ENCODE data around the gene RAB8B. TPM values are rescaled to one million over a fixed set of nuclear protein-coding genes. Genes with fewer than 3 reads are reported as not detected.

The RAB8B gene
- total and polyA plus RNA-seq, 9 of the 15 experiments (the other 6 are each of a cell fraction or from before 2014, with no cell fraction given) = 7.8 to 32.1 (median 24.2) TPM

- no peak overlapping the region for H3K9ac ChIP-seq (ENCODE audit: insufficient read depth in 1 of 2, low read depth in 2 of 2, low read length in 2 of 2)
- H3K9me1 ChIP-seq (ENCODE audit: control insufficient read depth, insufficient read depth, low read length) = no peaks in the 10 kb centered on the region
- ATAC-seq = no peak
- CTCF ChIA-PET (ENCODE audit: low intra/inter-chr PET ratio) = no interaction called here
- H3K9me3 ChIP-seq (replicated peaks; ENCODE audit: control insufficient read depth, insufficient read depth, low read depth, low read length) = no peaks in the 10 kb centered on the region
- BruUV-seq (replicated peaks) = no TSS peak
- H3K79me2 ChIP-seq (ENCODE audit: control insufficient read depth, insufficient read depth, low read length) = no peaks in the 10 kb centered on the region
- in situ Hi-C loops (cut with MboI) (no loop called here), intact Hi-C loops (cut with micrococcal nuclease) (no loop called here)
- peaks cover 0 to 5% of the 10 kb centered on the region in 2 experiments; a peak in 2 of 5 replicates for H3K4me1 ChIP-seq (replicated peaks in 1 of 2; ENCODE audit: control insufficient read depth in 2 of 2, insufficient read depth in 2 of 2, low read length in 2 of 2)
- H3K27ac ChIP-seq (ENCODE audit: extremely low read depth, low read depth, low read length) = no peak overlapping the region
- WGBS (ENCODE audit: insufficient coverage, low coverage, missing lambda C conversion rate) = 43% methylated on average over 5 of the region's 5 CpGs
- DNase-seq (ENCODE audit: extremely low read depth in 1 of 4, low spot score in 3 of 4) = peak in 1 of 4 experiments; percentile 19
- no peak for FAIRE-seq
- H3K4me3 ChIP-seq = no peak overlapping the region
- no peak overlapping the region for H3K4me2 ChIP-seq (ENCODE audit: insufficient read depth, low read length)
- H3K27me3 ChIP-seq (ENCODE audit: control insufficient read depth in 2 of 2, insufficient read depth in 2 of 2, low read length in 2 of 2) = no peaks in the 10 kb centered on the region
- no peaks in the 10 kb centered on the region for H3K36me3 ChIP-seq (ENCODE audit: control insufficient read depth, insufficient read depth, low read length)
- no peaks in the 10 kb centered on the region for H4K20me1 ChIP-seq (replicated peaks; ENCODE audit: control insufficient read depth, insufficient read depth, low read length)
- TF ChIP-seq ZNF668 (CRISPR knock-in tag; IDR thresholded peaks at IDR 0.05) (no peak), ZHX1 (conservative IDR thresholded peaks at IDR 0.05; ENCODE audit: low read length) (no peak), ZNF184 (CRISPR knock-in tag; IDR thresholded peaks at IDR 0.05) (no peak), LEF1 (IDR thresholded peaks at IDR 0.05) (no peak), GTF2E2 (tag; IDR thresholded peaks at IDR 0.05) (no peak)
- H2AFZ ChIP-seq (ENCODE audit: low read depth, low read length) = peak overlapping the region; percentile 38
- POLR2A ChIA-PET = interaction anchor here (0.6 to 1.1 kb wide), 4 partner anchors 10 to 20 kb away, joined by 3 to 4 read pairs (median 3); no protein-coding TSS in a partner anchor
Measured at GRCh38 chr15:63172376-63172775, 17.0 kb upstream of the RAB8B start.
